Measurements from ENCODE around the gene ROPN1.

DNA sequence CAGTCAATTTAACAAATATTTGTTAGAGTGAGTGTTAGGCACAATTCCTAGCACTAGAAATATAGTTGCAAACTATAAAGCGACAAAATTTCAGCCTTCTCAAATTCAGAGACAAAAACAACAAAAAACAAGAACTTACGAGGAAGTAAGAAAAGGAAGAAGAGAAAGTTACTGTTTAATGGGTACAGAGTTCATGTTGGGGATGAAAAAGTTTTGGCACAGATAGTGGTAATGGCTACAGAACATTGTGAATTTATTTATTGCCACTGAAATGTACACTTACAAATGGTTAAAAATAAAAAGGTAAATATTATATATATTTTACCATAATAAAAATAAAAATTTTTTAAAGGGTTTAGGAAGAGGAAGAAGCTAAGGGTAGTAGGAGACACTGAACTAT, 52.2 kb downstream of the ROPN1 start:
- TF ChIP-seq, protein P1, sequence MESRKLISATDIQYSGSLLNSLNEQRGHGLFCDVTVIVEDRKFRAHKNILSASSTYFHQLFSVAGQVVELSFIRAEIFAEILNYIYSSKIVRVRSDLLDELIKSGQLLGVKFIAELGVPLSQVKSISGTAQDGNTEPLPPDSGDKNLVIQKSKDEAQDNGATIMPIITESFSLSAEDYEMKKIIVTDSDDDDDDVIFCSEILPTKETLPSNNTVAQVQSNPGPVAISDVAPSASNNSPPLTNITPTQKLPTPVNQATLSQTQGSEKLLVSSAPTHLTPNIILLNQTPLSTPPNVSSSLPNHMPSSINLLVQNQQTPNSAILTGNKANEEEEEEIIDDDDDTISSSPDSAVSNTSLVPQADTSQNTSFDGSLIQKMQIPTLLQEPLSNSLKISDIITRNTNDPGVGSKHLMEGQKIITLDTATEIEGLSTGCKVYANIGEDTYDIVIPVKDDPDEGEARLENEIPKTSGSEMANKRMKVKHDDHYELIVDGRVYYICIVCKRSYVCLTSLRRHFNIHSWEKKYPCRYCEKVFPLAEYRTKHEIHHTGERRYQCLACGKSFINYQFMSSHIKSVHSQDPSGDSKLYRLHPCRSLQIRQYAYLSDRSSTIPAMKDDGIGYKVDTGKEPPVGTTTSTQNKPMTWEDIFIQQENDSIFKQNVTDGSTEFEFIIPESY (IDR thresholded peaks at IDR 0.05; ENCODE audit: extremely low read depth, insufficient replicate concordance, low read length), result no peak
- TF ChIP-seq, protein P2, sequence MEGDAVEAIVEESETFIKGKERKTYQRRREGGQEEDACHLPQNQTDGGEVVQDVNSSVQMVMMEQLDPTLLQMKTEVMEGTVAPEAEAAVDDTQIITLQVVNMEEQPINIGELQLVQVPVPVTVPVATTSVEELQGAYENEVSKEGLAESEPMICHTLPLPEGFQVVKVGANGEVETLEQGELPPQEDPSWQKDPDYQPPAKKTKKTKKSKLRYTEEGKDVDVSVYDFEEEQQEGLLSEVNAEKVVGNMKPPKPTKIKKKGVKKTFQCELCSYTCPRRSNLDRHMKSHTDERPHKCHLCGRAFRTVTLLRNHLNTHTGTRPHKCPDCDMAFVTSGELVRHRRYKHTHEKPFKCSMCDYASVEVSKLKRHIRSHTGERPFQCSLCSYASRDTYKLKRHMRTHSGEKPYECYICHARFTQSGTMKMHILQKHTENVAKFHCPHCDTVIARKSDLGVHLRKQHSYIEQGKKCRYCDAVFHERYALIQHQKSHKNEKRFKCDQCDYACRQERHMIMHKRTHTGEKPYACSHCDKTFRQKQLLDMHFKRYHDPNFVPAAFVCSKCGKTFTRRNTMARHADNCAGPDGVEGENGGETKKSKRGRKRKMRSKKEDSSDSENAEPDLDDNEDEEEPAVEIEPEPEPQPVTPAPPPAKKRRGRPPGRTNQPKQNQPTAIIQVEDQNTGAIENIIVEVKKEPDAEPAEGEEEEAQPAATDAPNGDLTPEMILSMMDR (IDR thresholded peaks at IDR 0.05 in 2 of 3, conservative IDR thresholded peaks at IDR 0.05 in 1 of 3; ENCODE audit: borderline replicate concordance in 1 of 3, insufficient read depth in 1 of 3, low read depth in 2 of 3, low read length in 2 of 3), result no peak
- TF ChIP-seq EZH2phosphoT487 (IDR thresholded peaks at IDR 0.05; ENCODE audit: borderline replicate concordance) (no peak), POLR2A (IDR thresholded peaks at IDR 0.05; ENCODE audit: borderline replicate concordance, extremely low read depth, insufficient read depth, insufficient read length) (no peak), RAD21 (IDR thresholded peaks at IDR 0.05; ENCODE audit: low read depth) (no peak), POLR2AphosphoS5 (IDR thresholded peaks at IDR 0.05; ENCODE audit: low read depth, low read length) (no peak)
- TF ChIP-seq, protein P3, sequence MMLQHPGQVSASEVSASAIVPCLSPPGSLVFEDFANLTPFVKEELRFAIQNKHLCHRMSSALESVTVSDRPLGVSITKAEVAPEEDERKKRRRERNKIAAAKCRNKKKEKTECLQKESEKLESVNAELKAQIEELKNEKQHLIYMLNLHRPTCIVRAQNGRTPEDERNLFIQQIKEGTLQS (IDR thresholded peaks at IDR 0.05), result no peak
